Stimulated activated CD4-positive, alpha-beta T cell treated with anti-CD3 and anti-CD28 coated beads, Interleukin-2, amount 100 ng/mL, for 48 hours (primary cell): ENCODE data around the gene ARAF.

ENCODE experiments used
- DNase-seq, 2 donors: peaks; one replicate each; pipeline ENCODE4 v3.0.0-alpha.2; 2020

The ARAF gene

GRCh38 chrX:47564438-47565085 is 3.6 kb downstream of the ARAF start:
- DNase-seq = no peak

GRCh38 chrX:47566841-47567240 is 5.8 kb downstream of the ARAF start:
- DNase-seq = no peak

GRCh38 chrX:47568656-47569295 is 7.8 kb downstream of the ARAF start:
- peak; percentile 21 to 26 for DNase-seq

GRCh38 chrX:47570794-47571193 is 9.8 kb downstream of the ARAF start:
- DNase-seq = no peak

GRCh38 chrX:47571215-47571614 is 10.2 kb downstream of the ARAF start:
- DNase-seq = no peak

- no peak for DNase-seq
Measured at GRCh38 chrX:47571896-47572295, 10.9 kb downstream of the ARAF start.

- no peak for DNase-seq
Measured at GRCh38 chrX:47572773-47573340, 11.9 kb downstream of the ARAF start.

- DNase-seq = no peak
Measured at GRCh38 chrX:47573341-47574075, 12.5 kb downstream of the ARAF start.

GRCh38 chrX:47574076-47574546 is 13.1 kb downstream of the ARAF start:
- DNase-seq = no peak

- no peak for DNase-seq
Measured at GRCh38 chrX:47574547-47575301, 13.7 kb downstream of the ARAF start.

GRCh38 chrX:47576021-47576898 is 15.3 kb downstream of the ARAF start:
- DNase-seq = no peak

- no peak for DNase-seq
Measured at GRCh38 chrX:47577424-47577823, 16.4 kb downstream of the ARAF start.

GRCh38 chrX:47577901-47578300 is 16.9 kb downstream of the ARAF start:
- DNase-seq = no peak

- DNase-seq = no peak
Measured at GRCh38 chrX:47578692-47579091, 17.7 kb downstream of the ARAF start.

- peak in 1 of 2 donors; percentile 27 for DNase-seq
Measured at GRCh38 chrX:47579537-47579936, 18.5 kb downstream of the ARAF start.

GRCh38 chrX:47581731-47582647 is 21.0 kb downstream of the ARAF start, which contains the start of gene TIMP1:
TIMP1 (plus strand) TSS chrX:47582436; CDS start chrX:47583416, 980 bp downstream.
- DNase-seq = peak; percentile 65 to 67

- no peak for DNase-seq
Measured at GRCh38 chrX:47583240-47583861, 22.3 kb downstream of the ARAF start.

GRCh38 chrX:47584714-47585113 is 23.7 kb downstream of the ARAF start:
- DNase-seq = no peak

- DNase-seq = no peak
Measured at GRCh38 chrX:47585273-47585672, 24.3 kb downstream of the ARAF start.
